Adipocyte (in vitro differentiated cells): ENCODE measurements around the gene UVSSA.

ENCODE experiments used
- DNase-seq: peaks from one replicate; pipeline ENCODE4 v3.0.0-alpha.2; 2015; ENCODE audit warnings: low read depth
- H3K27me3 ChIP-seq: replicated peaks from 2 replicates; pipeline ENCODE4 v1.7.0; 2013; ENCODE audit warnings: mild to moderate bottlenecking, low read length, moderate library complexity; ENCODE audit not compliant: control insufficient read depth, insufficient read depth
- H3K36me3 ChIP-seq: 2 replicates; pipeline ENCODE4 v1.7.0; 2013; ENCODE audit warnings: low read length, mild to moderate bottlenecking, moderate library complexity; ENCODE audit not compliant: control insufficient read depth, insufficient read depth, severe bottlenecking
- H3K4me1 ChIP-seq: 2 replicates; pipeline ENCODE4 v1.7.0; 2013; ENCODE audit warnings: mild to moderate bottlenecking, low read length, moderate library complexity; ENCODE audit not compliant: control insufficient read depth, insufficient read depth
- H3K4me3 ChIP-seq: 2 replicates; pipeline ENCODE4 v1.7.0; 2013; ENCODE audit warnings: mild to moderate bottlenecking, low read length, moderate library complexity
- H3K9ac ChIP-seq: 2 replicates; pipeline ENCODE4 v1.7.0; 2013; ENCODE audit warnings: mild to moderate bottlenecking, low read length, moderate library complexity
- H3K9me3 ChIP-seq: 2 replicates; pipeline ENCODE4 v1.7.0; 2013; ENCODE audit warnings: mild to moderate bottlenecking, low read length, moderate library complexity; ENCODE audit not compliant: control insufficient read depth

Gene UVSSA

DNA sequence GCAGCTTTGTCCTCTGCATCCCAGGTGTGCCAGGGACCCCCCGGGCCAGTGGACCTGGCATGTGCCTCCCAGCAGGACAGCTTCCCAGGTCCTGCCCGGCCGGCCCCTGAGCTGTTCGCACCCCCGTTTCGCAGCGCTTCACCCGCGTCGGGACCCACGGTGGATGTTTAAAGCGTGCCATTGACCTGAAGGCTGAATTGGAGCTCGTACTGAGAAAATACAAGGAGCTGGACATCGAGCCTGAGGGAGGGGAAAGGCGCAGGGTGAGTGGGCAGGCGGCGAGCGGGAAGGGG is 7.9 kb downstream of the UVSSA start:
- H3K36me3 ChIP-seq, result peaks cover 62% of the 10 kb centered on the region
- DNase-seq, result no peak
- H3K27me3 ChIP-seq, result no peaks in the 10 kb centered on the region
- H3K9me3 ChIP-seq, result no peaks in the 10 kb centered on the region
- H3K4me3 ChIP-seq, result no peak overlapping the region
- peaks cover 2% of the 10 kb centered on the region for H3K4me1 ChIP-seq
- H3K9ac ChIP-seq, result no peak overlapping the region

DNA sequence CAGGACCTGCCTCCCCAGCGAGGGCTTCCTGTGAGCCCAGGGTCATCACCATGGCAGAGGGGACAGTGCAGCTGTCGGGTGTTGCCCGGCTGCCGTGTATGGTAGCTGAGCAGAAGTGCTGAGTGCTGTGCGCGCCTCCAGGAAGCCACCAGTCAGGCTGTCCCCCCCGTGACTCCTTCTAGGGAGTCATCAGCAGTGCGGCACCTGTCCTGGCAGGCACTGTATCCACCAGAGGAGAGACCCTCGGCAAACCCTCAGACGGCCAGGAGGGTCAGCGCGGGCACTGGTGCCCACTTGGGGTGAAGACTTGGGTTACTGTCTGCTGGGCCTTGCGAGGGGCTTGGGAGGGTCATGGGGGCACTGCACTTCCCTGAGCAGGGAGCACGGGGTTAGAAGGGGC is 8.4 kb downstream of the UVSSA start:
- H3K4me3 ChIP-seq, result no peak overlapping the region
- no peaks in the 10 kb centered on the region for H3K9me3 ChIP-seq
- no peak overlapping the region for H3K9ac ChIP-seq
- peaks cover 57% of the 10 kb centered on the region for H3K36me3 ChIP-seq
- peaks cover 7% of the 10 kb centered on the region for H3K4me1 ChIP-seq
- no peak for DNase-seq
- H3K27me3 ChIP-seq, result no peaks in the 10 kb centered on the region

DNA sequence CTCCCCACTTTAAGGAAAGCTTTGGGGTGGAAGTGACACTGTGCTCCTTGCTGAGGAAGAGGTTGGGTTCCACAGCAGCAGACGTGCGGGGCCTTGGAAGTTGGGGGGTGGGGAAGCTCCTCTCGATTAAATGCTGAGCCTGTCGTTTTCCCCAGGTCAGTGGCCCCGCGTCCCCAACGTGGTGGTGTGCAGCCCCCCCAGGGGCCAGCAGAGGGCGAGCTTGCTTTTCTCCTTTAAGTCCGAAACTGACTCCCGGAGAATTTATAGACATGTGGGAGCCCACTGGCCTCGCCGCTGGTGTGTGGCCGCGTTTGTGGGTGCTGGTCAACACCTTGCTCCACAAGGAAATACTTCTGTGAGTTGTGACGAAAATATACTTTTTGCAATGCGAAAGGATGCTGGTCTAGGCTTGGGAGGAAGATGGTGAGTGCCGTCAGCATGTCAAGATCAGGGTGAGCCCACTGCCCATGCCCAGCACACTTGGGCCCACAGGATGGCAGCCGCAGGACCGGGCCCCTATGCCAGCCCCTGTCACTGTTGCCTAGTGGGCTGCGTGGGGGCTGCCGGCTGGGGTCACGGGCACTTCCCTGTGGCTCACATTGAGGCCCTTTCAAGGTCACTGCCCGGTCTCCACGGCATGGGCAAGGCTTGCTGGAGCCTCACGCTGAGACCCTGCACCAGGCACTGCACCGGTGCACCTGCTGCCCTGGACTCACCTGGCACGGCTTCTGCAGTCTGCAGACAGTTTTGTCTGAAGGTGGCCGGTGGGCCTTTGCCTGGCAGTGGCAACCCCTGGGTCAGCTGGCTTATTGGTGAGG is 9.4 kb downstream of the UVSSA start:
- Histone ChIP-seq H3K4me3 (no peak overlapping the region), H3K9me3 (no peaks in the 10 kb centered on the region), H3K27me3 (no peaks in the 10 kb centered on the region), H3K36me3 (peaks cover 56% of the 10 kb centered on the region), H3K4me1 (peaks cover 14% of the 10 kb centered on the region), H3K9ac (no peak overlapping the region)
- peak; percentile 73 for DNase-seq

DNA sequence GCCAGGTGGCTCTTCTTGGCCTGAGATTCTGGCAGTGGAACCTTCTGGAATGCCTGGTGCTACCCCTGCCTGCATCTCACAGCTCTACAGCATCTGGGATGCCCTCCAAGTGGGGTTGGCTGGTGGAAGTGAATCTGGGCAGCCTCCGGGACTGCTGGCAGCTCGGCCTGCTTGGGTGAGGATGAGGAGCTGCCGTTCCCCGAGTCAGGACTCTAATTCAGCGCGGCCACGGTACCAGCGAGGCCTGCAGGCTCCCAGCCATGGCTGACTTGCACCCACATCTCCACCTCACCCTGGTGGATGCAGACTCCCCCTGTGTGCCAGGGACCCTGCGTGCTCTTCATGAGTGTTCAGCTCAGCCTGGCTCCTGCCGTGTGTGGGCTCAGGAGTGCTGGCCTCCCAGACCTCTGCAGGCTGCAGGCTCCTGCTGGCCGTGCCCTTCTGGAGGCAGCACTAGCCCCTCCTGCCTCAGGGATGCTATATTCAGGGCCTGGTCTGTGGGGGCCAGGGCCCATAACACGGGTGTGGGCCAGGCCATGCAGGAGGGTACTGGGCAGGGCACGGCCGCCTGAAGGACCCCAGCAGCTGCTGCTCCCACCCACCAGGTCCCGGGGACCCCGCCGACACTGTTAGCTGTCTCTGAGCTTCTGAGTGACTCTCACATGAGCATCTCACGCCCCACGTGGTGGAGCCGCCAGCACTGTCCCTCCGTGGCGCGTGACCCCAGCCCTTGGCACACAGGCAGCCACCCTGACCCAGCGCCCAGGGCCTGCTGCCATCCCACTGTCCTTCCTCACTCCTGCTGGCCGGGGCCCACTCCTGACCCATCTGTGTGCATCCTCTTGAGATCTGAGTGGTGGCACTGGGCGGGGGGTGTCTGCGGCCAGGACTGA is 10.6 kb downstream of the UVSSA start:
- peaks cover 50% of the 10 kb centered on the region for H3K36me3 ChIP-seq
- H3K4me3 ChIP-seq, result no peak overlapping the region
- no peak for DNase-seq
- H3K4me1 ChIP-seq, result peaks cover 14% of the 10 kb centered on the region
- no peak overlapping the region for H3K9ac ChIP-seq
- no peaks in the 10 kb centered on the region for H3K27me3 ChIP-seq
- H3K9me3 ChIP-seq, result no peaks in the 10 kb centered on the region

DNA sequence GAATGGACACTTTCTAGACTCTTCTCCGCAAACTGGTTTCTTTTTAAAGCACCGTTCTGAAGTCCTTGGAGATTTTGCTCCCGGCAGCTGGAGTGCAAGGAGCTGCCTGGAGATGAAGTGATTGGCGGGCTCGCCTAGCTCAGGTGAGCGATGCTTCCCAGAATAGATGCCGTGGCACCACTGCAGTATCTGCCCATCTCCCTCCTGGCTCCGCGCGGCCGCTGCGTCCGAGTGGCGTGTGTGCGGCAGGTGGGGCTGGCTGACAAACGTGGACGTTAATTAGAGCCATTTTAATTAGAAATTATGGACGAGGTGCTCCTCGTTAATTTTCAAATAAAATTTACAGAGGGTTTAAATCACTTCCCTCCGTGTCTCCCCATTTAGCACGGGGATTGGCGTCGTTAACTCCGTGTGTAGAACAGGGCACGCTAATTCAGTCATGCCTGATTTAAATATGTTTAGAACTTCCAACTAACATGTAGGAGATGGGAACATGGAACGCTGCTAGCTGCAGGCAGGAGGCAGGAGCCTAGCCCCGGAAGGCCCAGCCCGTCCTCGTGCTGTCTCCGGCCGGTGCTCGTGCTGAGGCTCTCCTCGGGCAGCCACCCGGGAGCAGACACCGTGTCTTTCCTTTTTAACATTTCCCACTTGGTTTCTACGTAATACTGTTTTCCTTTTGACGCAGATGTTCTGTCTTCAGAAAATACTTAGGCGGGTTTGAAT is 11.6 kb downstream of the UVSSA start:
- H3K27me3 ChIP-seq, result no peaks in the 10 kb centered on the region
- no peak for DNase-seq
- no peak overlapping the region for H3K9ac ChIP-seq
- no peaks in the 10 kb centered on the region for H3K9me3 ChIP-seq
- no peak overlapping the region for H3K4me3 ChIP-seq
- peaks cover 41% of the 10 kb centered on the region for H3K36me3 ChIP-seq
- peaks cover 14% of the 10 kb centered on the region for H3K4me1 ChIP-seq

DNA sequence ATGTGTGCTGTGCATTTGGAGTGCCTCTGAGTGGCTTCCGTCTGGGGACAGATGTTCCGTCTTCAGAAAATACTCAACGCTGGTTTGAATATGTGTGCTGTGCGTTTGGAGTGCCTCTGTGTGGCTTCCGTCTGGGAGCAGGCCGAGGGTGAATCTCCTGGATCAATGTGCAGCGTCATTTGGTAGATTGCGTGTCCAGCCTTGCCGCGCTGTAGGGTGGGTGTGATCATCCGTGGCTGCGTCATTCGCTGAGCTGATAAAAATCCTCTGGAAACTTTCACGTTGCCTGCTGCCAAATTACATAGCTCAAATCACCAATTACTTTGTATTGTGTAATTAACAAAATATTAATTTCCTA is 12.1 kb downstream of the UVSSA start:
- Histone ChIP-seq H3K36me3 (peaks cover 41% of the 10 kb centered on the region), H3K4me1 (peaks cover 14% of the 10 kb centered on the region)
- no peak for DNase-seq

DNA sequence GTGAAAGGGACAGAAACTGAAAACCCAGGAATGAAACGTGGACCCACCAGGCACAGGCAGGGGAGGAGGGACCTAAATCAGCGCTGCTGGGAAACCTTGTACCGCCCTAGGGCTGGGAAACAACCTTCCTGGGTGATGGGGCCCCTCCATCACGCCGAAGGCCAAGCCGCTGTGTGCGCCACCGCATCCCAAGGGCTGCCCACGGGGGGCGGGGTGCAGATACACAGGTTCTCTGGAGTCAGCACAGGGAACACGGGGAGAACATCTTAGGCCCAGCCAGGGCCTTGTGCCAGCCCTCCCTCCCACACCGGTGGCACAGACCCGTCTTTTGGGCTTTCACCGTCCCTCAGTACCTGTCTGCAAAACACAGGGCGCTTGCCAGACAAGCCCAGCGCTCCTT is 13.0 kb downstream of the UVSSA start:
- DNase-seq, result no peak
- Histone ChIP-seq H3K9me3 (no peaks in the 10 kb centered on the region), H3K27me3 (no peaks in the 10 kb centered on the region), H3K36me3 (peaks cover 34% of the 10 kb centered on the region), H3K4me3 (peak overlapping the region; percentile 39), H3K4me1 (peaks cover 14% of the 10 kb centered on the region), H3K9ac (peak overlapping the region; percentile 84)

More for the DNA sequence above, 12.1 kb downstream of the UVSSA start:
- Histone ChIP-seq H3K4me3 (no peak overlapping the region), H3K9me3 (no peaks in the 10 kb centered on the region), H3K9ac (no peak overlapping the region), H3K27me3 (no peaks in the 10 kb centered on the region)

DNA sequence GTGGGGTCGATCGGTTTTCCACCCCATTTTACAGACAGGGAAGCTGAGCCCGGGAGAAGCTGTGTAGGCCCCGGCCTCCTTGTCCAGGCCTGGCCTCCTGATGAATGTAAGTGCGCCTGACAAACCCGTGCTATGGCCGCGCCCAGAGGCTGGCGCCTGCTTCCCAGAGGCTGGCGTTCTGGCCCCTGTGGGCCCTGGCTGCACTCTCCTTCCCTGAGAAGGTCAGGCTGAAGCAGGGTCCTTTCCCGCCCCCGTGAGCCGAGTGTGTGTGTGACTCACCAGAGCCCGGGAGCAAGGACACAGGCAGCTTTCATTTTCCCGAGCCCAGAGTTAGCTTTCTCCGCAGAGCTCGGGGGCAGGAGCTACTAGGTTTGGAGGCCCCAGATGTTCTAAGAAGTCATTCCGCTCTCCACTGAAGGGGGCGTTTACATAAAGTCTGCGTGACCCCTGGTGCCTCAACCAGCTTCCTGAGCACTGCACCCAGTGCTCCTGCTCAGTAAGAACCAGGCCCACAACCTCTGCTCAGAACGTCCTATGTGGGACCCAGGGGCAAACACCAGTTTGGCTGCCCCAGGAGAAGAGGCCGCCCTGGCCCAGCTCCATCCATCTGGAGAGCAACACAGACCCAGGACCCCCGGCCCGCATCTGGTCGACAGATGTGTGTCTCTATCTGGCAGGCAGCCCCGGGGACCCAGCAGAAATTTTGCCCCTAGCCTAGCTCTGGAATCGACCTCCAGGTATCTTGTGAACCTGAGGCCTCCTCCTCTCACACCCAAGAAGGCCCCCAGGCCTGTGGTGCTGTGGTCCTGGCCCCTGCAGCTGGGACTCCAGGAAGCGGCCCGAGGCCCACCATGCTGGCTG is 13.6 kb downstream of the UVSSA start:
- H3K9ac ChIP-seq, result peak overlapping the region; percentile 84
- DNase-seq, result peak; percentile 51
- peaks cover 14% of the 10 kb centered on the region for H3K4me1 ChIP-seq
- peak overlapping the region; percentile 39 for H3K4me3 ChIP-seq
- peaks cover 29% of the 10 kb centered on the region for H3K36me3 ChIP-seq
- H3K27me3 ChIP-seq, result no peaks in the 10 kb centered on the region
- no peaks in the 10 kb centered on the region for H3K9me3 ChIP-seq

DNA sequence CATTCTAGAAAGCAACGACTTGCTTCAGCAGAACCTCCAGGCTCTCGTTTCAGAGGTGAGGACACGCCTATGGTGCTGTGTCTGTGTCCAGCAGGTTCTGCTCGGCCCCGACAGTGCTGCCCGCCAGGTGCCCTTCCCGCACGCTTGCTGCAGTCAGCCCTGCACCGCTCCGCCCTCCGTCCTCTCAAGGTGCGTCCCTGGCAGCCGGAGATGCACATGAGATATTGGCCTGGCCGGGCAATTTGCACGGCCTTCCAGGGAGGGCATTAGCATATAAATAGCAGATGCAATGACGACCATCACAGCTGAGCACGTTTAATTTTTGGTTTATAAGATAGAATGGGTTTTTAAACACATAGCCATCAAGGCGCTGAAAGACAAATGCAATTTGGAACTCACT is 14.4 kb downstream of the UVSSA start:
- H3K4me3 ChIP-seq, result no peak overlapping the region
- peaks cover 14% of the 10 kb centered on the region for H3K4me1 ChIP-seq
- no peaks in the 10 kb centered on the region for H3K9me3 ChIP-seq
- H3K27me3 ChIP-seq, result no peaks in the 10 kb centered on the region
- no peak for DNase-seq
- H3K36me3 ChIP-seq, result peaks cover 31% of the 10 kb centered on the region
- peak overlapping the region; percentile 84 for H3K9ac ChIP-seq

DNA sequence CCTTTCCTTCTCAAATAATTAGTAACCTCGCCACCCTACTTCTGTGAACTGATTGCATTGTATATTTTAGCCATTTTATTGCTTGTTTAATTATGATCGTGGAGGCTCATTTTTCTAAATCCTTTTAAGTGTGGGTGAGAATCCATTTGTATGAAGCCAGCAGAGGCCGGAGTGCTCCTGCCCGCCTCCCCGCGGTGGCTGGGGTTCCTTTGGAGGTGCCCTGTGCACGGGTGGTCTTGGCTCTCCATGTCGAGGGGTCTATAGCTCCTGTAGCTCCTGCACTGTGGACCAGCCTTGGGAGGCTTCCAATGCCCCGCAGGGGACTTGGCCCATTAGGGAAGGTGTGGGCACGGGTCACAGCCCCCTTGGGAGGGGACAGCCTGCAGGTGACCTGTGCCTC is 15.0 kb downstream of the UVSSA start:
- H3K36me3 ChIP-seq, result peaks cover 32% of the 10 kb centered on the region
- H3K27me3 ChIP-seq, result no peaks in the 10 kb centered on the region
- H3K4me1 ChIP-seq, result peaks cover 14% of the 10 kb centered on the region
- DNase-seq, result no peak
- no peak overlapping the region for H3K4me3 ChIP-seq
- H3K9ac ChIP-seq, result no peak overlapping the region
- no peaks in the 10 kb centered on the region for H3K9me3 ChIP-seq
